Mesenchymal stem cell (in vitro differentiated cells and primary cell): ENCODE measurements around the gene TNFRSF11A.

Experiments
- DNase-seq: peaks from one replicate; pipeline ENCODE4 v3.0.0-alpha.2; 2013
- H2AFZ ChIP-seq: one replicate; pipeline ENCODE4 v1.6.1; 2013; ENCODE audit warnings: low read depth, mild to moderate bottlenecking, control low read depth, inconsistent platforms, low read length, moderate library complexity
- H2AK5ac ChIP-seq: 2 replicates; pipeline ENCODE4 v1.6.1; 2013; ENCODE audit warnings: low read length, moderate library complexity, mild to moderate bottlenecking, inconsistent platforms; ENCODE audit not compliant: severe bottlenecking
- H2BK120ac ChIP-seq: one replicate; pipeline ENCODE4 v1.6.1; 2013; ENCODE audit warnings: low read depth, mild to moderate bottlenecking, inconsistent platforms, low read length, moderate library complexity
- H2BK12ac ChIP-seq, 2 experiments: one replicate each; pipeline ENCODE4 v1.6.1; 2013; ENCODE audit warnings: inconsistent platforms in 2 of 2, low read length in 2 of 2, mild to moderate bottlenecking in 2 of 2, moderate library complexity in 2 of 2, control low read depth in 1 of 2
- H2BK15ac ChIP-seq: one replicate; pipeline ENCODE4 v1.6.1; 2013; ENCODE audit warnings: mild to moderate bottlenecking, low read depth, inconsistent platforms; ENCODE audit not compliant: poor library complexity, severe bottlenecking
- H2BK5ac ChIP-seq: 2 replicates; pipeline ENCODE4 v1.6.1; 2013; ENCODE audit warnings: low read depth, mild to moderate bottlenecking, low read length, control low read depth, inconsistent platforms; ENCODE audit not compliant: poor library complexity, severe bottlenecking
- H3K14ac ChIP-seq, 2 experiments: one replicate each; pipeline ENCODE4 v1.6.1; 2013; ENCODE audit warnings: inconsistent platforms in 2 of 2, low read length in 2 of 2, control low read depth in 1 of 2, mild to moderate bottlenecking in 1 of 2, moderate library complexity in 1 of 2
- H3K18ac ChIP-seq, 2 experiments: one replicate each; pipeline ENCODE4 v1.6.1; 2013; ENCODE audit warnings: inconsistent platforms in 2 of 2, low read length in 2 of 2, control low read depth in 1 of 2, low read depth in 1 of 2, mild to moderate bottlenecking in 1 of 2
- H3K23ac ChIP-seq, 2 experiments: one replicate each; pipeline ENCODE4 v1.6.1; 2013; ENCODE audit warnings: inconsistent platforms in 2 of 2, low read length in 2 of 2, mild to moderate bottlenecking in 2 of 2, moderate library complexity in 2 of 2, control low read depth in 1 of 2
- H3K27ac ChIP-seq: 2 replicates; pipeline ENCODE4 v1.5.1; 2013; ENCODE audit warnings: mild to moderate bottlenecking, moderate library complexity, low read length, control low read depth, inconsistent platforms; ENCODE audit not compliant: poor library complexity, severe bottlenecking
- H3K27me3 ChIP-seq, 2 experiments: 2 replicates each; pipeline versions ENCODE4 v1.6.1 to v1.7.0; 2013; ENCODE audit warnings: low read length in 2 of 2, mild to moderate bottlenecking in 2 of 2, moderate library complexity in 2 of 2, control low read depth in 1 of 2, inconsistent platforms in 1 of 2; ENCODE audit not compliant: control insufficient read depth in 1 of 2, insufficient read depth in 1 of 2
- H3K36me3 ChIP-seq, 2 experiments: 2 replicates each; pipeline versions ENCODE4 v1.6.1 to v1.7.0; 2013; ENCODE audit warnings: low read length in 2 of 2, control low read depth in 1 of 2, inconsistent platforms in 1 of 2, low read depth in 1 of 2, mild to moderate bottlenecking in 1 of 2; ENCODE audit not compliant: insufficient read depth in 2 of 2, control insufficient read depth in 1 of 2
- H3K4ac ChIP-seq, 2 experiments: one replicate each; pipeline ENCODE4 v1.6.1; 2013; ENCODE audit warnings: inconsistent platforms in 2 of 2, low read length in 2 of 2, mild to moderate bottlenecking in 2 of 2, moderate library complexity in 2 of 2, control low read depth in 1 of 2, low read depth in 1 of 2
- H3K4me1 ChIP-seq: 2 replicates; pipeline ENCODE4 v1.6.1; 2013; ENCODE audit warnings: low read depth, low read length, control low read depth; ENCODE audit not compliant: control insufficient read depth, insufficient read depth
- H3K4me2 ChIP-seq: 2 replicates; pipeline ENCODE4 v1.6.1; 2013; ENCODE audit warnings: low read length, mild to moderate bottlenecking, inconsistent platforms; ENCODE audit not compliant: poor library complexity, severe bottlenecking
- H3K4me3 ChIP-seq, 2 experiments: 2 replicates each; pipeline versions ENCODE4 v1.5.1 to v1.7.0; 2013; ENCODE audit warnings: low read length in 2 of 2, mild to moderate bottlenecking in 2 of 2, control low read depth in 1 of 2, low read depth in 1 of 2; ENCODE audit not compliant: insufficient read depth in 1 of 2
- H3K79me1 ChIP-seq: replicated peaks from 2 replicates; pipeline ENCODE4 v1.6.1; 2013; ENCODE audit warnings: mild to moderate bottlenecking, control low read depth, low read length, inconsistent platforms; ENCODE audit not compliant: poor library complexity, severe bottlenecking
- H3K9ac ChIP-seq: 2 replicates; pipeline ENCODE4 v1.7.0; 2013; ENCODE audit warnings: mild to moderate bottlenecking, low read length, moderate library complexity
- H3K9me3 ChIP-seq: 2 replicates; pipeline ENCODE4 v1.7.0; 2013; ENCODE audit warnings: mild to moderate bottlenecking, low read length; ENCODE audit not compliant: control insufficient read depth
- H4K8ac ChIP-seq: one replicate; pipeline ENCODE4 v1.6.1; 2013; ENCODE audit warnings: inconsistent platforms, mild to moderate bottlenecking, low read length, moderate library complexity
- H4K91ac ChIP-seq: one replicate; pipeline ENCODE4 v1.6.1; 2013; ENCODE audit warnings: mild to moderate bottlenecking, low read length, inconsistent platforms
- WGBS: methylation state at CpG from one replicate; pipeline ENCODE4 v1.1.7; 2013; ENCODE audit warnings: mixed read lengths; 5-methylcytosine and 5-hydroxymethylcytosine counted together

Gene TNFRSF11A

GRCh38 chr18:62413206-62413605 is 88.1 kb downstream of the TNFRSF11A start:
- H2BK120ac ChIP-seq = no peak overlapping the region
- H2AFZ ChIP-seq = no peak overlapping the region
- H3K4me3 ChIP-seq = no peak overlapping the region
- no peak for DNase-seq
- WGBS = no CpG with 5 or more reads among the region's 1 CpG
- no peak overlapping the region for H4K91ac ChIP-seq
- H3K14ac ChIP-seq = no peak overlapping the region
- no peaks in the 10 kb centered on the region for H3K79me1 ChIP-seq
- no peak overlapping the region for H2AK5ac ChIP-seq
- H3K9ac ChIP-seq = no peak overlapping the region
- no peak overlapping the region for H3K23ac ChIP-seq
- H2BK5ac ChIP-seq = no peak overlapping the region
- no peak overlapping the region for H4K8ac ChIP-seq
- H2BK15ac ChIP-seq = no peak overlapping the region
- no peaks in the 10 kb centered on the region for H3K9me3 ChIP-seq
- no peak overlapping the region for H3K27ac ChIP-seq
- H3K36me3 ChIP-seq = no peaks in the 10 kb centered on the region
- no peaks in the 10 kb centered on the region for H3K4me1 ChIP-seq
- no peak overlapping the region for H3K18ac ChIP-seq
- H3K27me3 ChIP-seq = peaks cover 4 to 7% of the 10 kb centered on the region in 2 experiments
- no peak overlapping the region for H2BK12ac ChIP-seq
- no peak overlapping the region for H3K4me2 ChIP-seq
- H3K4ac ChIP-seq = no peak overlapping the region

- H3K14ac ChIP-seq = no peak overlapping the region
- H3K18ac ChIP-seq = no peak overlapping the region
- no peak overlapping the region for H3K9ac ChIP-seq
- H3K27ac ChIP-seq = no peak overlapping the region
- no peak overlapping the region for H2BK5ac ChIP-seq
- H3K4me1 ChIP-seq = no peaks in the 10 kb centered on the region
- no peak overlapping the region for H3K4me3 ChIP-seq
- no peak overlapping the region for H2AFZ ChIP-seq
- no peak overlapping the region for H3K4me2 ChIP-seq
- no peak overlapping the region for H3K23ac ChIP-seq
- H2BK120ac ChIP-seq = no peak overlapping the region
- no peaks in the 10 kb centered on the region for H3K36me3 ChIP-seq
- H4K8ac ChIP-seq = no peak overlapping the region
- H2BK15ac ChIP-seq = no peak overlapping the region
- no peak overlapping the region for H4K91ac ChIP-seq
- DNase-seq = no peak
- no peaks in the 10 kb centered on the region for H3K9me3 ChIP-seq
- H3K79me1 ChIP-seq = no peaks in the 10 kb centered on the region
- no peaks in the 10 kb centered on the region for H3K27me3 ChIP-seq
- 50% methylated on average over 1 of the region's 1 CpG for WGBS
- no peak overlapping the region for H2AK5ac ChIP-seq
- H2BK12ac ChIP-seq = no peak overlapping the region
- no peak overlapping the region for H3K4ac ChIP-seq
Observed at GRCh38 chr18:62418258-62418657, 93.1 kb downstream of the TNFRSF11A start.

- Histone ChIP-seq H2BK120ac (no peak overlapping the region), H3K4me1 (no peaks in the 10 kb centered on the region), H3K4ac (no peak overlapping the region), H3K79me1 (no peaks in the 10 kb centered on the region), H3K27me3 (no peaks in the 10 kb centered on the region), H4K8ac (no peak overlapping the region), H3K23ac (no peak overlapping the region), H2BK12ac (no peak overlapping the region), H3K36me3 (no peaks in the 10 kb centered on the region), H2AK5ac (no peak overlapping the region), H2AFZ (no peak overlapping the region), H3K9me3 (no peaks in the 10 kb centered on the region), H3K27ac (peak overlapping the region; percentile 7), H2BK5ac (no peak overlapping the region), H3K4me3 (peak overlapping the region in 1 of 2 experiments; percentile 5), H3K18ac (no peak overlapping the region), H3K9ac (peak overlapping the region; percentile 55), H3K4me2 (no peak overlapping the region), H2BK15ac (no peak overlapping the region), H3K14ac (no peak overlapping the region), H4K91ac (no peak overlapping the region)
- 90% methylated on average over 2 of the region's 3 CpGs for WGBS
- DNase-seq = peak; percentile 38
Observed at GRCh38 chr18:62420151-62420512, 95.0 kb downstream of the TNFRSF11A start.

- no peaks in the 10 kb centered on the region for H3K36me3 ChIP-seq
- no peak overlapping the region for H2BK15ac ChIP-seq
- no peak overlapping the region for H3K14ac ChIP-seq
- no peak overlapping the region for H3K18ac ChIP-seq
- no peak overlapping the region for H3K4ac ChIP-seq
- no peak overlapping the region for H2AK5ac ChIP-seq
- H4K8ac ChIP-seq = no peak overlapping the region
- no peaks in the 10 kb centered on the region for H3K9me3 ChIP-seq
- no peak overlapping the region for H2BK12ac ChIP-seq
- H2BK120ac ChIP-seq = no peak overlapping the region
- no peak overlapping the region for H3K4me2 ChIP-seq
- no peaks in the 10 kb centered on the region for H3K79me1 ChIP-seq
- peak overlapping the region in 1 of 2 experiments; percentile 5 for H3K4me3 ChIP-seq
- 35% methylated on average over 9 of the region's 9 CpGs for WGBS
- DNase-seq = peak; percentile 86
- H3K9ac ChIP-seq = peak overlapping the region; percentile 55
- H4K91ac ChIP-seq = no peak overlapping the region
- no peaks in the 10 kb centered on the region for H3K27me3 ChIP-seq
- H3K27ac ChIP-seq = peak overlapping the region; percentile 25
- no peak overlapping the region for H2AFZ ChIP-seq
- no peaks in the 10 kb centered on the region for H3K4me1 ChIP-seq
- no peak overlapping the region for H2BK5ac ChIP-seq
- no peak overlapping the region for H3K23ac ChIP-seq
Observed at GRCh38 chr18:62420513-62421209, 95.6 kb downstream of the TNFRSF11A start.
